Fibroblast of skin of back (primary cell): ENCODE data around the gene USP17L12. TPM values are rescaled to one million over a fixed set of nuclear protein-coding genes. Genes with fewer than 3 reads are reported as not detected.
"Not testable (repeated sequence)": the region's sequence is repeated elsewhere in the genome, so short reads cannot be mapped to it uniquely, and the experiment has no call there.

ENCODE experiments used
- DNase-seq: peaks from one replicate; pipeline ENCODE4 v3.0.0-alpha.2; 2013
- polyA plus RNA-seq, 2 experiments: library from polyadenylated mRNA; unstranded; fragments of 120-200 nt; gene quantifications; one replicate each; pipeline ENCODE4 v1.2.1, GENCODE V29; 2013; ENCODE audit not compliant: insufficient read length in 2 of 2

USP17L12 gene, protein sequence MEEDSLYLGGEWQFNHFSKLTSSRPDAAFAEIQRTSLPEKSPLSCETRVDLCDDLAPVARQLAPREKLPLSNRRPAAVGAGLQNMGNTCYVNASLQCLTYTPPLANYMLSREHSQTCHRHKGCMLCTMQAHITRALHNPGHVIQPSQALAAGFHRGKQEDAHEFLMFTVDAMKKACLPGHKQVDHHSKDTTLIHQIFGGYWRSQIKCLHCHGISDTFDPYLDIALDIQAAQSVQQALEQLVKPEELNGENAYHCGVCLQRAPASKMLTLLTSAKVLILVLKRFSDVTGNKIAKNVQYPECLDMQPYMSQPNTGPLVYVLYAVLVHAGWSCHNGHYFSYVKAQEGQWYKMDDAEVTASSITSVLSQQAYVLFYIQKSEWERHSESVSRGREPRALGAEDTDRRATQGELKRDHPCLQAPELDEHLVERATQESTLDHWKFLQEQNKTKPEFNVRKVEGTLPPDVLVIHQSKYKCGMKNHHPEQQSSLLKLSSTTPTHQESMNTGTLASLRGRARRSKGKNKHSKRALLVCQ
- not detected for polyA plus RNA-seq (2013, experiment 1 of 2; ENCODE audit: insufficient read length)
- polyA plus RNA-seq (2013, experiment 2 of 2; ENCODE audit: insufficient read length): not detected

DNA sequence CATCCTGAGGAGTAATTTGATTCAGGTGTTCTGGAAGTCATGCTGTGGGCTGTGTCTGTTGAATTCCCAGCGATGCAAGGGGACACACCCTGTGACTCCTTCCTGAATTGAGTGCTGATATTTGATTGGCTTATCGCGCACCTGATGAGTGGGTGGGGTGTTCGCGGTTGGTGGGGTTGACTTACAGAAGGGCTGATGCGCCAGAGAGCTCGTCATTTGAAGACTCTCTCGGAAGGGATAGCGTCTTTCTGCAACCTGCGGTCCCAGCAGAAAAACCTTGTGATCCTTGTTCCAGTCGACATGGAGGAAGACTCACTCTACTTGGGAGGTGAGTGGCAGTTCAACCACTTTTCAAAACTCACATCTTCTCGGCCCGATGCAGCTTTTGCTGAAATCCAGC is at the start of gene USP17L12:
TSS of gene USP17L12 (plus strand) at position 301 of the 400 bp plus-strand sequence. CDS start at position 301, 0 bp downstream.
- DNase-seq: not testable (repeated sequence)

DNA sequence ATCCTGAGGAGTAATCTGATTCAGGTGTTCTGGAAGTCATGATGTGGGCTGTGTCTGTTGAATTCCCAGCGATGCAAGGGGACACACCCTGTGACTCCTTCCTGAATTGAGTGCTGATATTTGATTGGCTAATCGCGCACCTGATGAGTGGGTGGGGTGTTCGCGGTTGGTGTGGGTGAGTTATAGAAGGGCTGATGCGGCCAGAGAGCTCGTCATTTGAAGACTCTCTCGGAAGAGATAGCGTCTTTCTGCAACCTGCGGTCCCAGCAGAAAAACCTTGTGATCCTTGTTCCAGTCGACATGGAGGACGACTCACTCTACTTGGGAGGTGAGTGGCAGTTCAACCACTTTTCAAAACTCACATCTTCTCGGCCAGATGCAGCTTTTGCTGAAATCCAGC is 9.6 kb upstream of the USP17L12 start, which contains the start of gene USP17L10:
TSS of gene USP17L10 (plus strand) at position 301 of the 400 bp plus-strand sequence. CDS start at position 301, 0 bp downstream.
- DNase-seq: not testable (repeated sequence)

DNA sequence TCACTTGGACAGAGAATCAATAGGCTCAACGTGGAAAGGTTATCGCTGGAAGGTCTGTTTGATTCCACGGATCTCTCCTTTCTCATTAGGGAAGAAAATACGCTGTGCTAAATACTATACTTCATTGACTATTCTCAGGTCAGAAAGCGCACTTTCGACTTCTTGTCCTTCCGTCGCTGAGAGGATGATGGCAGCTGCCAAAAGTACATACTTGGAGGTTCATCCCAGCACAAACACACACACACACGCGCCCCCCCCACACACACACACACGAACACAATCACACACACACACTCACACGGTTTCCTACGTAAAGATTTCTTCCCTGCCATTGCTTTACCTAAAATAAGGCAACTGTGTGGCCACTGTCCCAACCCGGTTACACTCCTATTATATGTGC is 5.3 kb upstream of the USP17L12 start:
- DNase-seq: not testable (repeated sequence)

DNA sequence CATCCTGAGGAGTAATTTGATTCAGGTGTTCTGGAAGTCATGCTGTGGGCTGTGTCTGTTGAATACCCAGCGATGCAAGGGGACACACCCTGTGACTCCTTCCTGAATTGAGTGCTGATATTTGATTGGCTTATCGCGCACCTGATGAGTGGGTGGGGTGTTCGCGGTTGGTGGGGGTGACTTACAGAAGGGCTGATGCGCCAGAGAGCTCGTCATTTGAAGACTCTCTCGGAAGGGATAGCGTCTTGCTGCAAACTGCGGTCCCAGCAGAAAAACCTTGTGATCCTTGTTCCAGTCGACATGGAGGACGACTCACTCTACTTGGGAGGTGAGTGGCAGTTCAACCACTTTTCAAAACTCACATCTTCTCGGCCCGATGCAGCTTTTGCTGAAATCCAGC is 4.8 kb upstream of the USP17L12 start, which contains the start of gene USP17L11:
TSS of gene USP17L11 (plus strand) at position 301 of the 400 bp plus-strand sequence. CDS start at position 301, 0 bp downstream.
- not testable (repeated sequence) for DNase-seq

DNA sequence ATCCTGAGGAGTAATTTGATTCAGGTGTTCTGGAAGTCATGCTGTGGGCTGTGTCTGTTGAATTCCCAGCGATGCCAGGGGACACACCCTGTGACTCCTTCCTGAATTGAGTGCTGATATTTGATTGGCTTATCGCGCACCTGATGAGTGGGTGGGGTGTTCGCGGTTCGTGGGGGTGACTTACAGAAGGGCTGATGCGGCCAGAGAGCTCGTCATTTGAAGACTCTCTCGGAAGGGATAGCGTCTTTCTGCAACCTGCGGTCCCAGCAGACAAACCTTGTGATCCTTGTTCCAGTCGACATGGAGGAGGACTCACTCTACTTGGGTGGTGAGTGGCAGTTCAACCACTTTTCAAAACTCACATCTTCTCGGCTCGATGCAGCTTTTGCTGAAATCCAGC is 4.6 kb downstream of the USP17L12 start, which contains the start of gene USP17L13:
TSS of gene USP17L13 (plus strand) at position 301 of the 400 bp plus-strand sequence. CDS start at position 301, 0 bp downstream.
- not testable (repeated sequence) for DNase-seq

DNA sequence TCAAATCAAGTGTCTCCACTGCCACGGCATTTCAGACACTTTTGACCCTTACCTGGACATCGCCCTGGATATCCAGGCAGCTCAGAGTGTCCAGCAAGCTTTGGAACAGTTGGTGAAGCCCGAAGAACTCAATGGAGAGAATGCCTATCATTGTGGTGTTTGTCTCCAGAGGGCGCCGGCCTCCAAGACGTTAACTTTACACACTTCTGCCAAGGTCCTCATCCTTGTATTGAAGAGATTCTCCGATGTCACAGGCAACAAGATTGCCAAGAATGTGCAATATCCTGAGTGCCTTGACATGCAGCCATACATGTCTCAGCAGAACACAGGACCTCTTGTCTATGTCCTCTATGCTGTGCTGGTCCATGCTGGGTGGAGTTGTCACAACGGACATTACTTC is 10.3 kb downstream of the USP17L12 start:
- DNase-seq: not testable (repeated sequence)

DNA sequence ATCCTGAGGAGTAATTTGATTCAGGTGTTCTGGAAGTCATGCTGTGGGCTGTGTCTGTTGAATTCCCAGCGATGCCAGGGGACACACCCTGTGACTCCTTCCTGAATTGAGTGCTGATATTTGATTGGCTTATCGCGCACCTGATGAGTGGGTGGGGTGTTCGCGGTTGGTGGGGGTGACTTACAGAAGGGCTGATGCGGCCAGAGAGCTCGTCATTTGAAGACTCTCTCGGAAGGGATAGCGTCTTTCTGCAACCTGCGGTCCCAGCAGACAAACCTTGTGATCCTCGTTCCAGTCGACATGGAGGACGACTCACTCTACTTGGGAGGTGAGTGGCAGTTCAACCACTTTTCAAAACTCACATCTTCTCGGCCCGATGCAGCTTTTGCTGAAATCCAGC is 14.1 kb downstream of the USP17L12 start, which contains the start of gene USP17L15:
TSS of gene USP17L15 (plus strand) at position 301 of the 400 bp plus-strand sequence. CDS start at position 301, 0 bp downstream.
- DNase-seq: not testable (repeated sequence)

DNA sequence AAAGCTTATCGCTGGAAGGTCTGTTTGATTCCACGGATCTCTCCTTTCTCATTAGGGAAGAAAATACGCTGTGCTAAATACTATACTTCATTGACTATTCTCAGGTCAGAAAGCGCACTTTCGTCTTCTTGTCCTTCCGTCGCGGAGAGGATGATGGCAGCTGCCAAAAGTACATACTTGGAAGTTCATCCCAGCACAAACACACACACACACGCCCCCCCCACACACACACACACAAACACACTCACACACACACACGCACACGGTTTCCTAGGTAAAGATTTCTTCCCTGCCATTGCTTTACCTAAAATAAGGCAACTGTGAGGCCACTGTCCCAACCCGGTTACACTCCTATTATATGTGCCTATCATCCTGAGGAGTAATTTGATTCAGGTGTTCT is 18.5 kb downstream of the USP17L12 start:
- not testable (repeated sequence) for DNase-seq

DNA sequence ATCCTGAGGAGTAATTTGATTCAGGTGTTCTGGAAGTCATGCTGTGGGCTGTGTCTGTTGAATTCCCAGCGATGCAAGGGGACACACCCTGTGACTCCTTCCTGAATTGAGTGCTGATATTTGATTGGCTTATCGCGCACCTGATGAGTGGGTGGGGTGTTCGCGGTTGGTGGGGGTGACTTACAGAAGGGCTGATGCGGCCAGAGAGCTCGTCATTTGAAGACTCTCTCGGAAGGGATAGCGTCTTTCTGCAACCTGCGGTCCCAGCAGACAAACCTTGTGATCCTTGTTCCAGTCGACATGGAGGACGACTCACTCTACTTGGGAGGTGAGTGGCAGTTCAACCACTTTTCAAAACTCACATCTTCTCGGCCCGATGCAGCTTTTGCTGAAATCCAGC is 23.6 kb downstream of the USP17L12 start, which contains the start of gene USP17L17:
TSS of gene USP17L17 (plus strand) at position 301 of the 400 bp plus-strand sequence. CDS start at position 301, 0 bp downstream.
- DNase-seq: not testable (repeated sequence)

DNA sequence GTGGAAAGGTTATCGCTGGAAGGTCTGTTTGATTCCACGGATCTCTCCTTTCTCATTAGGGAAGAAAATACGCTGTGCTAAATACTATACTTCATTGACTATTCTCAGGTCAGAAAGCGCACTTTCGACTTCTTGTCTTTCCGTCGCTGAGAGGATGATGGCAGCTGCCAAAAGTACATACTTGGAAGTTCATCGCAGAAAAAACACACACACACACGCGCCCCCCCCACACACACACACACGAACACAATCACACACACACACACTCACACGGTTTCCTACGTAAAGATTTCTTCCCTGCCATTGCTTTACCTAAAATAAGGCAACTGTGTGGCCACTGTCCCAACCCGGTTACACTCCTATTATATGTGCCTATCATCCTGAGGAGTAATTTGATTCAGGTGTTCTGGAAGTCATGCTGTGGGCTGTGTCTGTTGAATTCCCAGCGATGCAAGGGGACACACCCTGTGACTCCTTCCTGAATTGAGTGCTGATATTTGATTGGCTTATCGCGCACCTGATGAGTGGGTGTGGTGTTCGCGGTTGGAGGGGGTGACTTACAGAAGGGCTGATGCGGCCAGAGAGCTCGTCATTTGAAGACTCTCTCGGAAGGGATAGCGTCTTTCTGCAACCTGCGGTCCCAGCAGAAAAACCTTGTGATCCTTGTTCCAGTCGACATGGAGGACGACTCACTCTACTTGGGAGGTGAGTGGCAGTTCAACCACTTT is 28.2 kb downstream of the USP17L12 start, which contains the start of gene USP17L18:
TSS of gene USP17L18 (plus strand) at position 678 of the 728 bp plus-strand sequence. CDS start at position 678, 0 bp downstream.
- DNase-seq: not testable (repeated sequence)

DNA sequence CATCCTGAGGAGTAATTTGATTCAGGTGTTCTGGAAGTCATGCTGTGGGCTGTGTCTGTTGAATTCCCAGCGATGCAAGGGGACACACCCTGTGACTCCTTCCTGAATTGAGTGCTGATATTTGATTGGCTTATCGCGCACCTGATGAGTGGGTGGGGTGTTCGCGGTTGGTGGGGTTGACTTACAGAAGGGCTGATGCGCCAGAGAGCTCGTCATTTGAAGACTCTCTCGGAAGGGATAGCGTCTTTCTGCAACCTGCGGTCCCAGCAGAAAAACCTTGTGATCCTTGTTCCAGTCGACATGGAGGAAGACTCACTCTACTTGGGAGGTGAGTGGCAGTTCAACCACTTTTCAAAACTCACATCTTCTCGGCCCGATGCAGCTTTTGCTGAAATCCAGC is 33.1 kb downstream of the USP17L12 start, which contains the start of gene USP17L19:
TSS of gene USP17L19 (plus strand) at position 301 of the 400 bp plus-strand sequence. CDS start at position 301, 0 bp downstream.
- DNase-seq: not testable (repeated sequence)

DNA sequence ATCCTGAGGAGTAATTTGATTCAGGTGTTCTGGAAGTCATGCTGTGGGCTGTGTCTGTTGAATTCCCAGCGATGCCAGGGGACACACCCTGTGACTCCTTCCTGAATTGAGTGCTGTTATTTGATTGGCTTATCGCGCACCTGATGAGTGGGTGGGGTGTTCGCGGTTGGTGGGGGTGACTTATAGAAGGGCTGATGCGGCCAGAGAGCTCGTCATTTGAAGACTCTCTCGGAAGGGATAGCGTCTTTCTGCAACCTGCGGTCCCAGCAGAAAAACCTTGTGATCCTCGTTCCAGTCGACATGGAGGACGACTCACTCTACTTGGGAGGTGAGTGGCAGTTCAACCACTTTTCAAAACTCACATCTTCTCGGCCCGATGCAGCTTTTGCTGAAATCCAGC is 37.9 kb downstream of the USP17L12 start, which contains the start of gene USP17L20:
TSS of gene USP17L20 (plus strand) at position 301 of the 400 bp plus-strand sequence. CDS start at position 301, 0 bp downstream.
- not testable (repeated sequence) for DNase-seq

DNA sequence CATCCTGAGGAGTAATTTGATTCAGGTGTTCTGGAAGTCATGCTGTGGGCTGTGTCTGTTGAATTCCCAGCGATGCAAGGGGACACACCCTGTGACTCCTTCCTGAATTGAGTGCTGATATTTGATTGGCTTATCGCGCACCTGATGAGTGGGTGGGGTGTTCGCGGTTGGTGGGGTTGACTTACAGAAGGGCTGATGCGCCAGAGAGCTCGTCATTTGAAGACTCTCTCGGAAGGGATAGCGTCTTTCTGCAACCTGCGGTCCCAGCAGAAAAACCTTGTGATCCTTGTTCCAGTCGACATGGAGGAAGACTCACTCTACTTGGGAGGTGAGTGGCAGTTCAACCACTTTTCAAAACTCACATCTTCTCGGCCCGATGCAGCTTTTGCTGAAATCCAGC is 42.6 kb downstream of the USP17L12 start, which contains the start of gene USP17L21:
TSS of gene USP17L21 (plus strand) at position 301 of the 400 bp plus-strand sequence. CDS start at position 301, 0 bp downstream.
- DNase-seq: not testable (repeated sequence)

DNA sequence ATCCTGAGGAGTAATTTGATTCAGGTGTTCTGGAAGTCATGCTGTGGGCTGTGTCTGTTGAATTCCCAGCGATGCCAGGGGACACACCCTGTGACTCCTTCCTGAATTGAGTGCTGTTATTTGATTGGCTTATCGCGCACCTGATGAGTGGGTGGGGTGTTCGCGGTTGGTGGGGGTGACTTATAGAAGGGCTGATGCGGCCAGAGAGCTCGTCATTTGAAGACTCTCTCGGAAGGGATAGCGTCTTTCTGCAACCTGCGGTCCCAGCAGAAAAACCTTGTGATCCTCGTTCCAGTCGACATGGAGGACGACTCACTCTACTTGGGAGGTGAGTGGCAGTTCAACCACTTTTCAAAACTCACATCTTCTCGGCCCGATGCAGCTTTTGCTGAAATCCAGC is 47.4 kb downstream of the USP17L12 start, which contains the start of gene USP17L22:
TSS of gene USP17L22 (plus strand) at position 301 of the 400 bp plus-strand sequence. CDS start at position 301, 0 bp downstream.
- not testable (repeated sequence) for DNase-seq
